Naive thymus-derived CD4-positive, alpha-beta T cell (primary cell): ENCODE measurements around the gene MPZL3. TPM values are rescaled to one million over a fixed set of nuclear protein-coding genes. Genes with fewer than 3 reads are reported as not detected.

Experiments
- ATAC-seq: fragments of 150-1000 bp; cut with Tn5 transposase; 2 replicates; pipeline ENCODE4 v1.10.0; 2021; ENCODE audit warnings: mild to moderate bottlenecking, moderate library complexity
- CTCF ChIA-PET: fragments of 350-600 bp; sonication (Branson Sonifier 250); formaldehyde crosslinking; loops from one replicate; lab custom pipeline; 2021; ENCODE audit warnings: antibody characterized with exemption; lab: Charles Lee
- POLR2A ChIA-PET: fragments of 350-600 bp; sonication (Branson Sonifier 250); formaldehyde crosslinking; loops from one replicate; lab custom pipeline; 2021; ENCODE audit warnings: antibody characterized with exemption, inconsistent platforms; lab: Charles Lee
- DNase-seq, 9 donors: peaks; one replicate each; pipeline versions ENCODE4 v3.0.0 to v3.0.0-alpha.2; 2020 to 2022; ENCODE audit warnings: mixed read lengths in 1 of 9
- H3K27ac ChIP-seq: one replicate; pipeline ENCODE4 v1.7.0; 2013; ENCODE audit warnings: mild to moderate bottlenecking, low read depth, low read length, moderate library complexity
- H3K27me3 ChIP-seq, 2 donors: one replicate each; pipeline ENCODE4 v1.7.0; 2013; ENCODE audit warnings: low read length in 2 of 2, mild to moderate bottlenecking in 2 of 2, moderate library complexity in 2 of 2; ENCODE audit not compliant: control insufficient read depth in 2 of 2, insufficient read depth in 2 of 2
- H3K36me3 ChIP-seq, 3 experiments: 1 replicate in 2 of 3; 2 replicates in 1 of 3; pipeline ENCODE4 v1.7.0; 2013; ENCODE audit warnings: low read length in 3 of 3, mild to moderate bottlenecking in 3 of 3, moderate library complexity in 1 of 3; ENCODE audit not compliant: insufficient read depth in 3 of 3, control insufficient read depth in 2 of 3
- H3K4me1 ChIP-seq, 2 donors: one replicate each; pipeline ENCODE4 v1.7.0; 2013; ENCODE audit warnings: low read length in 2 of 2, mild to moderate bottlenecking in 2 of 2, moderate library complexity in 1 of 2; ENCODE audit not compliant: control insufficient read depth in 2 of 2, insufficient read depth in 2 of 2
- H3K4me3 ChIP-seq: 2 replicates; pipeline ENCODE4 v1.7.0; 2013; ENCODE audit warnings: mild to moderate bottlenecking, low read length
- H3K9me3 ChIP-seq, 3 experiments: 1 replicate in 2 of 3; 2 replicates in 1 of 3; pipeline ENCODE4 v1.7.0; 2013; ENCODE audit warnings: low read length in 3 of 3; ENCODE audit not compliant: control insufficient read depth in 2 of 3
- H3K27ac Mint-ChIP-seq, 9 donors: one replicate each; pipeline ENCODE4 v1.8.0; 2020 to 2022; ENCODE audit warnings: mixed read lengths in 9 of 9, mild to moderate bottlenecking in 8 of 9, moderate library complexity in 5 of 9, inconsistent platforms in 2 of 9
- H3K27me3 Mint-ChIP-seq, 5 donors: one replicate each; pipeline ENCODE4 v1.8.0; 2021 to 2022; ENCODE audit warnings: mixed read lengths in 5 of 5, mild to moderate bottlenecking in 1 of 5
- H3K36me3 Mint-ChIP-seq, 5 donors: one replicate each; pipeline ENCODE4 v1.8.0; 2020 to 2022; ENCODE audit warnings: mixed read lengths in 5 of 5, mild to moderate bottlenecking in 3 of 5, inconsistent platforms in 1 of 5
- H3K4me1 Mint-ChIP-seq, 7 donors: one replicate each; pipeline ENCODE4 v1.8.0; 2020 to 2022; ENCODE audit warnings: mixed read lengths in 7 of 7, mild to moderate bottlenecking in 3 of 7, inconsistent platforms in 1 of 7
- H3K4me3 Mint-ChIP-seq, 10 donors: one replicate each; pipeline ENCODE4 v1.8.0; 2020 to 2022; ENCODE audit warnings: mild to moderate bottlenecking in 10 of 10, mixed read lengths in 10 of 10, moderate library complexity in 6 of 10, inconsistent platforms in 2 of 10
- H3K9me3 Mint-ChIP-seq, 11 donors: one replicate each; pipeline ENCODE4 v1.8.0; 2020 to 2022; ENCODE audit warnings: mixed read lengths in 11 of 11, mild to moderate bottlenecking in 4 of 11, inconsistent platforms in 1 of 11, moderate library complexity in 1 of 11
- intact Hi-C, 2 donors: fragments of 100-400 bp; cut with micrococcal nuclease; formaldehyde crosslinking; loops; one replicate each; pipeline ENCODE4 v1.15.1; 2023
- polyA plus RNA-seq, 2 donors: library from polyadenylated mRNA; unstranded; fragments of 300-500 nt; fragmentation: Illumina TruSeq; gene quantifications; one replicate each; pipeline ENCODE4 v1.2.3, GENCODE V29; 2021
- total RNA-seq, 6 experiments: library from RNA in 5 of 6; stranded (reverse) in 5 of 6; gene quantifications; 1 replicate in 5 of 6; 2 replicates in 1 of 6; pipeline ENCODE4 v1.2.3 and lab custom pipeline; 2021 to 2026

MPZL3 gene
- total and polyA plus RNA-seq, 7 experiments from 2014 or later: 3.6 to 17.4 (median 14.2) TPM

- peak overlapping the region in 9 of 10 donors; percentile 82 to 99 (median 90) for H3K4me3 Mint-ChIP-seq
- POLR2A ChIA-PET: interaction anchor here (0.5 to 4.6 kb wide), 23 partner anchors 9 to 285 kb away, joined by 3 to 75 read pairs (median 6); partner anchors contain the start of genes CD3D, CD3E, MPZL2 and MPZL3
- Histone ChIP-seq H3K4me1 (peaks cover 78 to 79% of the 10 kb centered on the region in 2 donors), H3K36me3 (no peaks in the 10 kb centered on the region), H3K27me3 (no peaks in the 10 kb centered on the region), H3K27ac (peak overlapping the region; percentile 78), H3K9me3 (no peaks in the 10 kb centered on the region), H3K4me3 (peak overlapping the region; percentile 67)
- intact Hi-C loops: loop anchor here (1.0 to 5.0 kb wide), 9 partner anchors 9 to 703 kb away; partner anchors contain the start of genes BCL9L (in 1 of the 2), CD3G (in 1 of the 2), MPZL3 (in 1 of the 2) and UBE4A (in 1 of the 2)
- no peaks in the 10 kb centered on the region for H3K9me3 Mint-ChIP-seq
- DNase-seq (peak in 4 of 9 donors; percentile 20 to 49 (median 33)), ATAC-seq (peak; percentile 18)
- peaks cover 0 to 40% (median 8%) of the 10 kb centered on the region in 5 donors for H3K36me3 Mint-ChIP-seq
- H3K27me3 Mint-ChIP-seq: no peaks in the 10 kb centered on the region
- H3K27ac Mint-ChIP-seq: peak overlapping the region in 4 of 9 donors; percentile 91 to 94 (median 92)
- H3K4me1 Mint-ChIP-seq: peaks cover 51 to 95% (median 83%) of the 10 kb centered on the region in 7 donors
- CTCF ChIA-PET: interaction anchor here (0.6 to 4.0 kb wide), 14 partner anchors 8 to 127 kb away, joined by 3 to 25 read pairs (median 4); partner anchors contain the start of genes CD3D, MPZL2 and MPZL3
Measured at GRCh38 chr11:118223992-118224391, 28.2 kb downstream of the MPZL3 start.

GRCh38 chr11:118223570-118223969 is 28.6 kb downstream of the MPZL3 start:
- H3K27me3 Mint-ChIP-seq: no peaks in the 10 kb centered on the region

DNA sequence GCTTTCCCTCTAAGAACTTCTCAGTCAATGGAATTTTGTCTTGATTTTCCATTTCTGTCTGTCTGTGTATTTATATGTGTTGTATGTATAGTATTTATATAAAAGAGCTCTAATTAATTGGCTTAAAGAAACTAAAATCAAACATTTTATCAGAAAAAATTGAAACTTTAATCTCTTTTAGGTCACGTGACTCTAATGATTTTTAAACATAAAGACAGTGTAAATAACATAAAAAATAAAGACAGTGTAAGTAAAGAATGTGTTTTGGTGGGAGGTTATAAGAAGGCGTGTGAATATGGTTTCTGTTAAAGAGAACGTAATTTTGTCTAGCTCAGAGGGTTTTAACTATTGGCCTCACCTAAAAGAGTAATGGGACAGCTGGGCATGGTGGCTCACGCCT is 29.7 kb downstream of the MPZL3 start:
- Histone ChIP-seq H3K27ac (peak overlapping the region; percentile 78), H3K9me3 (no peaks in the 10 kb centered on the region), H3K4me1 (peaks cover 74 to 78% of the 10 kb centered on the region in 2 donors), H3K4me3 (no peak overlapping the region), H3K36me3 (no peaks in the 10 kb centered on the region), H3K27me3 (no peaks in the 10 kb centered on the region)
- peaks cover 59 to 97% (median 85%) of the 10 kb centered on the region in 7 donors for H3K4me1 Mint-ChIP-seq
- POLR2A ChIA-PET: interaction anchor here (0.6 to 1.5 kb wide), 9 partner anchors 9 to 113 kb away, joined by 3 to 6 read pairs (median 3); partner anchors contain the start of gene MPZL3
- peak overlapping the region in 9 of 10 donors; percentile 75 to 93 (median 83) for H3K4me3 Mint-ChIP-seq
- peak overlapping the region in 6 of 9 donors; percentile 82 to 95 (median 92) for H3K27ac Mint-ChIP-seq
- no peak for ATAC-seq
- no peak for DNase-seq
- intact Hi-C loops: loop anchor here in 1 of 2 donors (5.0 kb wide), 1 partner anchor 705 kb away; the partner anchor contains the start of gene BCL9L
- H3K9me3 Mint-ChIP-seq: no peaks in the 10 kb centered on the region
- H3K36me3 Mint-ChIP-seq: peaks cover 0 to 39% (median 8%) of the 10 kb centered on the region in 5 donors
- no peaks in the 10 kb centered on the region for H3K27me3 Mint-ChIP-seq
- CTCF ChIA-PET: interaction anchor here (0.6 to 1.5 kb wide), 5 partner anchors 20 to 73 kb away, joined by 3 to 8 read pairs (median 4); no protein-coding TSS in a partner anchor

More at GRCh38 chr11:118223570-118223969, 28.6 kb downstream of the MPZL3 start:
- Mint-ChIP-seq H3K4me3 (peak overlapping the region in 9 of 10 donors; percentile 82 to 99 (median 90)), H3K9me3 (no peaks in the 10 kb centered on the region), H3K36me3 (peaks cover 0 to 42% (median 8%) of the 10 kb centered on the region in 5 donors), H3K27ac (peak overlapping the region in 4 of 9 donors; percentile 91 to 94 (median 92)), H3K4me1 (peaks cover 55 to 97% (median 85%) of the 10 kb centered on the region in 7 donors)
- no peaks in the 10 kb centered on the region for H3K36me3 ChIP-seq
- H3K27me3 ChIP-seq: no peaks in the 10 kb centered on the region
- H3K4me1 ChIP-seq: peaks cover 76 to 78% of the 10 kb centered on the region in 2 donors
- no peaks in the 10 kb centered on the region for H3K9me3 ChIP-seq
- peak overlapping the region; percentile 78 for H3K27ac ChIP-seq
- H3K4me3 ChIP-seq: peak overlapping the region; percentile 67
- ATAC-seq: no peak
- CTCF ChIA-PET: interaction anchor here (1.3 to 4.0 kb wide), 6 partner anchors 10 to 72 kb away, joined by 4 to 25 read pairs (median 6); partner anchors contain the start of genes MPZL2 and MPZL3
- peak in 2 of 9 donors; percentile 24 to 36 for DNase-seq
- POLR2A ChIA-PET: interaction anchor here (1.7 to 4.6 kb wide), 6 partner anchors 9 to 41 kb away, joined by 5 to 75 read pairs (median 32); partner anchors contain the start of genes MPZL2 and MPZL3
- intact Hi-C loops: loop anchor here in 1 of 2 donors (5.0 kb wide), 1 partner anchor 704 kb away; the partner anchor contains the start of gene BCL9L

DNA sequence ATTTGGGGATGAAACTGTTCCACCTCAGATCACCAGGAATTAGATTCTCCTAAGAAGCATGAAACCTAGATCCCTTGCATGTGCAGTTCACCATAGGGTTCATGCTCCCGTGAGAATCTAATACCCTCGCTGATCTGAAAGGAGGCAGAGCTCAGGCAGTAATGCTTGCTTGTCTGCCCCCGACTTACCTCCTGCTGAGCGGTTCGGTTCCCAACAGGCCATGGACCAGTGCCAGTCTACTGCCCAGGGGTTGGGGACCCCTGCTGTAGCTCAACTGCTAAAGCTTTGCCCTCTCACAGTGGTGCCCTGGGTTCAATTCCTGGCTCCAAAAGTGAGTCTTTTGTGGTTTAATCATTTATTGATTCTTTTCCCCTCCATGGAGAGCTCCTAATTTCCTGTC is 30.7 kb downstream of the MPZL3 start:
- CTCF ChIA-PET: interaction anchor here (0.6 to 1.5 kb wide), 6 partner anchors 12 to 114 kb away, joined by 3 to 5 read pairs (median 4); no protein-coding TSS in a partner anchor
- intact Hi-C loops: loop anchor here in 1 of 2 donors (5.0 kb wide), 1 partner anchor 706 kb away; the partner anchor contains the start of gene BCL9L
- Mint-ChIP-seq H3K4me1 (peaks cover 61 to 97% (median 89%) of the 10 kb centered on the region in 7 donors), H3K27me3 (no peaks in the 10 kb centered on the region), H3K36me3 (peaks cover 0 to 32% (median 8%) of the 10 kb centered on the region in 5 donors), H3K9me3 (no peaks in the 10 kb centered on the region), H3K4me3 (peak overlapping the region in 7 of 10 donors; percentile 42 to 90 (median 57)), H3K27ac (peak overlapping the region in 4 of 9 donors; percentile 79 to 95 (median 92))
- DNase-seq (no peak), ATAC-seq (no peak)
- Histone ChIP-seq H3K4me3 (no peak overlapping the region), H3K4me1 (peaks cover 74 to 78% of the 10 kb centered on the region in 2 donors), H3K27ac (peak overlapping the region; percentile 78), H3K9me3 (no peaks in the 10 kb centered on the region), H3K27me3 (no peaks in the 10 kb centered on the region), H3K36me3 (no peaks in the 10 kb centered on the region)
- POLR2A ChIA-PET: interaction anchor here (0.6 to 1.6 kb wide), 8 partner anchors 12 to 130 kb away, joined by 3 to 7 read pairs (median 5); partner anchors contain the start of gene MPZL3

GRCh38 chr11:118219732-118220131 is 32.4 kb downstream of the MPZL3 start:
- no peaks in the 10 kb centered on the region for H3K9me3 ChIP-seq
- no peaks in the 10 kb centered on the region for H3K27me3 Mint-ChIP-seq
- peaks cover 0 to 23% (median 8%) of the 10 kb centered on the region in 5 donors for H3K36me3 Mint-ChIP-seq
- no peaks in the 10 kb centered on the region for H3K27me3 ChIP-seq
- ChIA-PET POLR2A (interaction anchor here (0.9 kb wide), 2 partner anchors 10 to 14 kb away, joined by 3 to 4 read pairs; no protein-coding TSS in a partner anchor), CTCF (interaction anchor here (0.6 to 1.0 kb wide), 2 partner anchors 19 to 21 kb away, joined by 3 read pairs; no protein-coding TSS in a partner anchor)
- peaks cover 65 to 97% (median 92%) of the 10 kb centered on the region in 7 donors for H3K4me1 Mint-ChIP-seq
- peak overlapping the region in 9 of 10 donors; percentile 18 to 83 (median 75) for H3K4me3 Mint-ChIP-seq
- H3K9me3 Mint-ChIP-seq: no peaks in the 10 kb centered on the region
- no peak overlapping the region for H3K27ac ChIP-seq
- ATAC-seq (no peak), DNase-seq (no peak)
- H3K36me3 ChIP-seq: no peaks in the 10 kb centered on the region
- peak overlapping the region; percentile 7 for H3K4me3 ChIP-seq
- intact Hi-C loops: loop anchor here in 1 of 2 donors (5.0 kb wide), 2 partner anchors 63 to 708 kb away; partner anchors contain the start of gene BCL9L
- H3K27ac Mint-ChIP-seq: peak overlapping the region in 6 of 9 donors; percentile 84 to 92 (median 90)
- H3K4me1 ChIP-seq: peaks cover 75 to 77% of the 10 kb centered on the region in 2 donors

DNA sequence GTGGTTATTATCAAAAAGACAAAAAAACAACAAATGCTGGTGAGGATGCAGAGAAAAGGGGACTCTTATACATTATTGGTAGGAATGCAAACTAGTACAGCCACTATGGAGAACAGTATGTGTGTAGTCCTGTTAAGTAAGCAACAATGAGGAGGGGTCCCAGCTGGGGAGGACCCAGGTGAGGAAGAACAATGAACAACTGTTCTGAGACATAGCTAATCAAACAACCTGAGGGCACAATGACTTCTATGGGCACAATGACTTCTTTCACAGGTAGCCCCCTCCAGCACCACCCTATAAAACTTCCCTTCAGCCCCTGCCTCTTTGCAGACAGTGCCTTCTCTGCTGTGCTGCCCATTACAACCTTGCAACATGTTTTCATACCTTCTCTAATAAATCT is 32.9 kb downstream of the MPZL3 start:
- H3K4me1 Mint-ChIP-seq: peaks cover 64 to 99% (median 96%) of the 10 kb centered on the region in 7 donors
- H3K36me3 Mint-ChIP-seq: peaks cover 0 to 24% (median 8%) of the 10 kb centered on the region in 5 donors
- ATAC-seq (no peak), DNase-seq (no peak)
- Histone ChIP-seq H3K4me1 (peaks cover 77 to 80% of the 10 kb centered on the region in 2 donors), H3K9me3 (no peaks in the 10 kb centered on the region), H3K27me3 (no peaks in the 10 kb centered on the region), H3K4me3 (peak overlapping the region; percentile 7), H3K27ac (no peak overlapping the region), H3K36me3 (no peaks in the 10 kb centered on the region)
- ChIA-PET POLR2A (interaction anchor here (0.8 to 0.9 kb wide), 2 partner anchors 10 to 119 kb away, joined by 4 read pairs; no protein-coding TSS in a partner anchor), CTCF (interaction anchor here (0.8 to 1.0 kb wide), 2 partner anchors 17 to 20 kb away, joined by 3 to 7 read pairs; no protein-coding TSS in a partner anchor)
- intact Hi-C loops: loop anchor here in 1 of 2 donors (5.0 kb wide), 1 partner anchor 63 kb away; no protein-coding TSS in a partner anchor
- H3K27me3 Mint-ChIP-seq: no peaks in the 10 kb centered on the region
- peak overlapping the region in 9 of 10 donors; percentile 33 to 83 (median 75) for H3K4me3 Mint-ChIP-seq
- H3K27ac Mint-ChIP-seq: peak overlapping the region in 6 of 9 donors; percentile 84 to 92 (median 90)
- no peaks in the 10 kb centered on the region for H3K9me3 Mint-ChIP-seq
